ENCODE results near the gene UNCX. TPM values are rescaled to one million over a fixed set of nuclear protein-coding genes. Genes with fewer than 3 reads are reported as not detected.

The UNCX gene
- total RNA-seq: not detected in 2 replicates

GRCh38 chr7:1232623-1233332, at the start of gene UNCX:
UNCX (plus strand) TSS chr7:1232872; CDS start chr7:1233018, 146 bp downstream.

Other genes starting within 250 kb of the UNCX start
- gene CYP2W1, start 249.7 kb upstream of the UNCX start, total RNA-seq: 0.63 TPM in 1 of 2 replicates, not detected in the other
- gene GPR146, start 188.3 kb upstream of the UNCX start, total RNA-seq: under 0.01 and 1.5 TPM in 2 replicates
- 2.6 and 2.9 TPM in 2 replicates for gene GPER1, start 144.8 kb upstream of the UNCX start, total RNA-seq
- 13.8 and 29.5 TPM in 2 replicates for gene ZFAND2A, start 72.7 kb upstream of the UNCX start, total RNA-seq
- 14.7 and 20.7 TPM in 2 replicates for gene MICALL2, start 226.6 kb downstream of the UNCX start, total RNA-seq

Data from mesangial cell (primary cell).